Measurements from ENCODE around the gene TMEM54.

The TMEM54 gene

GRCh38 chr1:32893198-32894018 is 7.8 kb downstream of the TMEM54 start:
- no peak for DNase-seq

- no peak for DNase-seq
Measured at GRCh38 chr1:32892368-32893197, 8.6 kb downstream of the TMEM54 start.

GRCh38 chr1:32891630-32892029 is 9.6 kb downstream of the TMEM54 start:
- no peak for DNase-seq

GRCh38 chr1:32891241-32891570 is 10.0 kb downstream of the TMEM54 start:
- DNase-seq: no peak

- no peak for DNase-seq
Measured at GRCh38 chr1:32890516-32891240, 10.5 kb downstream of the TMEM54 start.

GRCh38 chr1:32889731-32890278 is 11.4 kb downstream of the TMEM54 start:
- DNase-seq: no peak

GRCh38 chr1:32888677-32889420 is 12.3 kb downstream of the TMEM54 start:
- DNase-seq: no peak

- DNase-seq: no peak
Measured at GRCh38 chr1:32888134-32888533, 13.1 kb downstream of the TMEM54 start.

- no peak for DNase-seq
Measured at GRCh38 chr1:32887623-32888022, 13.6 kb downstream of the TMEM54 start.

- DNase-seq: no peak
Measured at GRCh38 chr1:32886828-32887414, 14.3 kb downstream of the TMEM54 start.

GRCh38 chr1:32886004-32886827 is 15.0 kb downstream of the TMEM54 start, which contains the start of gene HPCA:
HPCA (plus strand) TSS chr1:32886491; CDS start chr1:32888899, 2,408 bp downstream.
- no peak for DNase-seq

GRCh38 chr1:32885676-32886003 is 15.5 kb downstream of the TMEM54 start:
- DNase-seq: no peak

GRCh38 chr1:32884726-32885125 is 16.5 kb downstream of the TMEM54 start:
- no peak for DNase-seq

GRCh38 chr1:32884032-32884372 is 17.2 kb downstream of the TMEM54 start:
- no peak for DNase-seq

- DNase-seq: no peak
Measured at GRCh38 chr1:32883338-32884031, 17.7 kb downstream of the TMEM54 start.

- no peak for DNase-seq
Measured at GRCh38 chr1:32881871-32882850, 19.0 kb downstream of the TMEM54 start.

GRCh38 chr1:32881291-32881690 is 19.9 kb downstream of the TMEM54 start:
- no peak for DNase-seq

- no peak for DNase-seq
Measured at GRCh38 chr1:32878637-32879041, 22.6 kb downstream of the TMEM54 start.

- DNase-seq: no peak
Measured at GRCh38 chr1:32878183-32878582, 23.0 kb downstream of the TMEM54 start.
